Testis (tissue), 3 donors: ENCODE results near the gene EIPR1. TPM values are rescaled to one million over a fixed set of nuclear protein-coding genes. Genes with fewer than 3 reads are reported as not detected.

Experiments
- DNase-seq: peaks from one replicate; pipeline ENCODE4 v3.0.0-alpha.2; 2019
- H3K27ac ChIP-seq, 2 donors: fragments of 200-600 bp; sonication (generic); one replicate each; pipeline ENCODE4 v1.5.1; 2019
- H3K27me3 ChIP-seq: fragments of 200-600 bp; sonication (generic); one replicate; pipeline ENCODE4 v1.5.1; 2019
- H3K36me3 ChIP-seq: fragments of 200-600 bp; sonication (generic); one replicate; pipeline ENCODE4 v1.5.1; 2017; ENCODE audit warnings: low read depth; ENCODE audit errors: missing control alignments
- H3K4me1 ChIP-seq: fragments of 200-600 bp; sonication (generic); one replicate; pipeline ENCODE4 v1.5.1; 2019
- H3K4me3 ChIP-seq, 2 donors: fragments of 200-600 bp; sonication (generic); one replicate each; pipeline ENCODE4 v1.5.1; 2017 to 2019
- H3K9me3 ChIP-seq: fragments of 200-600 bp; sonication (generic); one replicate; pipeline ENCODE4 v1.5.1; 2017
- POLR2A ChIP-seq: fragments of 450-650 bp; IDR thresholded peaks from one replicate; pipeline ENCODE4 v1.6.1; 2017; ENCODE audit warnings: antibody characterized with exemption, mild to moderate bottlenecking, moderate library complexity
- WGBS, 2 donors: methylation state at CpG; one replicate each; pipeline ENCODE4 v1.1.5; 2018; 5-methylcytosine and 5-hydroxymethylcytosine counted together
- intact Hi-C: fragments of 100-400 bp; cut with DNase I; formaldehyde crosslinking; loops from one replicate; pipeline ENCODE4 v1.15.1; 2023; ENCODE audit warnings: low total_unique reads
- polyA plus RNA-seq: library from polyadenylated mRNA; stranded (reverse); fragments of 350-450 nt; fragmentation: Illumina TruSeq; extraction: RNeasy Lipid Tissue Mini Kit (QIAGEN cat#74804); gene quantifications from one replicate; pipeline ENCODE4 v1.2.3, GENCODE V29; 2014; ENCODE audit warnings: low read depth, low replicate concordance; ENCODE audit not compliant: insufficient read depth
- total RNA-seq, 2 donors: library from RNA; depleted of rRNA; stranded (reverse); fragments of >200 nt; gene quantifications; one replicate each; pipeline ENCODE4 v1.2.3, GENCODE V29; 2016
- TF ChIP-seq, protein P1 (sequence below), 3 experiments: fragments of 450-650 bp in 2 of 3; fragments of 200-600 bp in 1 of 3; sonication (generic) in 1 of 3; IDR thresholded peaks; one replicate each; pipeline ENCODE4 v1.5.1; 2016 to 2019; ENCODE audit warnings: antibody characterized with exemption in 3 of 3, mild to moderate bottlenecking in 2 of 3, moderate library complexity in 1 of 3

EIPR1 gene
- total and polyA plus RNA-seq, 3 donors from 2014 or later = 31.5 to 40.2 (median 32.1) TPM

DNA sequence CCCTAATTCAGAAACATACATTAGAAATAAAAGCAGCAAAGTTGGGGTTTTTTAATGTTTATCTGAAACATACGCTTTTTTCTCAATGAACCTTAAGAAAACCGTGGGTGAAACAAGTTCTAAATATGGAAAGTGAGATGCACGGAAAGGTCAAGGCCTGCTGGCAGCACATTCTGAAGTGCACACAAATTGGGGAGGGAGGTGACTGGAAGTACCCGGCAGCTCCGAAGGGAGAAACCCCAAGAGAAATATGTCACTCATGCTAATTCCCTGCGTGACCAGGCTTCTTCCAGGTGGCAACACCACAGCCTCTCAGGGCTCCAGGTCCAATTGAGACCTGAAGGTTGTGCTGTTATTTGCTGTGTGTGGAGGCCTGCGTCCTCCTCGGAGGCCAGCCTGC is 45.5 kb downstream of the EIPR1 start:
- Histone ChIP-seq H3K36me3 (no peaks in the 10 kb centered on the region), H3K4me3 (no peak overlapping the region), H3K27ac (no peak overlapping the region), H3K27me3 (no peaks in the 10 kb centered on the region), H3K4me1 (no peaks in the 10 kb centered on the region), H3K9me3 (no peaks in the 10 kb centered on the region)
- 49 to 57% methylated on average over 8 of the region's 8 CpGs for WGBS, 2 donors
- DNase-seq = no peak
- TF ChIP-seq, protein P1, sequence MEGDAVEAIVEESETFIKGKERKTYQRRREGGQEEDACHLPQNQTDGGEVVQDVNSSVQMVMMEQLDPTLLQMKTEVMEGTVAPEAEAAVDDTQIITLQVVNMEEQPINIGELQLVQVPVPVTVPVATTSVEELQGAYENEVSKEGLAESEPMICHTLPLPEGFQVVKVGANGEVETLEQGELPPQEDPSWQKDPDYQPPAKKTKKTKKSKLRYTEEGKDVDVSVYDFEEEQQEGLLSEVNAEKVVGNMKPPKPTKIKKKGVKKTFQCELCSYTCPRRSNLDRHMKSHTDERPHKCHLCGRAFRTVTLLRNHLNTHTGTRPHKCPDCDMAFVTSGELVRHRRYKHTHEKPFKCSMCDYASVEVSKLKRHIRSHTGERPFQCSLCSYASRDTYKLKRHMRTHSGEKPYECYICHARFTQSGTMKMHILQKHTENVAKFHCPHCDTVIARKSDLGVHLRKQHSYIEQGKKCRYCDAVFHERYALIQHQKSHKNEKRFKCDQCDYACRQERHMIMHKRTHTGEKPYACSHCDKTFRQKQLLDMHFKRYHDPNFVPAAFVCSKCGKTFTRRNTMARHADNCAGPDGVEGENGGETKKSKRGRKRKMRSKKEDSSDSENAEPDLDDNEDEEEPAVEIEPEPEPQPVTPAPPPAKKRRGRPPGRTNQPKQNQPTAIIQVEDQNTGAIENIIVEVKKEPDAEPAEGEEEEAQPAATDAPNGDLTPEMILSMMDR (IDR thresholded peaks at IDR 0.05) = no peak
- TF ChIP-seq POLR2A = no peak
- intact Hi-C loops = no loop called here

DNA sequence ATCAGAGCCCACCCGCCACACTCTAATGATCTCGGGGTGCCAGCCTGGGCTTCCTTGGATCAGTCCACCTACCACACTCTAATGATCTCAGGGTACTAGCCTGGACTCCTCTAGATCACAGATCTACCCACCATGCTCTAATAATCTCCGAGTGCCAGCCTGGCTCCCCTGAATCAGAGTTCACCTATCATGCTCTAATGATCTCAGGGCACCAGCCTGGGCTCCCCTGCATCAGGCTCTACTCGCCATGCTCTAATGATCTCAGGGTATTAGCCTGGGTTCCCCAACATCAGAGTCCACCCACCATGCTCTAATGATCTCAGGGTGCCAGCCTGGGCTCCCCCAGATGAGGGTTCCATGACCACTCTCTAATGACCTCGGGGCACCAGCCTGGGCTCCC is 48.1 kb downstream of the EIPR1 start:
- no peaks in the 10 kb centered on the region for H3K9me3 ChIP-seq
- intact Hi-C loops = no loop called here
- H3K36me3 ChIP-seq = no peaks in the 10 kb centered on the region
- no peak overlapping the region for H3K4me3 ChIP-seq
- H3K27me3 ChIP-seq = no peaks in the 10 kb centered on the region
- DNase-seq = no peak
- no peak for TF ChIP-seq POLR2A
- TF ChIP-seq, protein P1 (IDR thresholded peaks at IDR 0.05) = no peak
- WGBS, 2 donors = 94 to 95% methylated on average over 5 of the region's 5 CpGs
- no peak overlapping the region for H3K27ac ChIP-seq
- H3K4me1 ChIP-seq = no peaks in the 10 kb centered on the region

GRCh38 chr2:3326871-3327270 is 50.7 kb downstream of the EIPR1 start:
- Histone ChIP-seq H3K36me3 (no peaks in the 10 kb centered on the region), H3K9me3 (no peaks in the 10 kb centered on the region), H3K4me3 (no peak overlapping the region), H3K4me1 (no peaks in the 10 kb centered on the region), H3K27me3 (no peaks in the 10 kb centered on the region), H3K27ac (no peak overlapping the region)
- 90 to 92% methylated on average over 14 to 15 of the region's 15 CpGs for WGBS, 2 donors
- DNase-seq = no peak
- TF ChIP-seq POLR2A = no peak
- TF ChIP-seq, protein P1 (IDR thresholded peaks at IDR 0.05) = no peak
- intact Hi-C loops = no loop called here

GRCh38 chr2:3326182-3326537 is 51.5 kb downstream of the EIPR1 start:
- intact Hi-C loops = no loop called here
- 94 to 98% methylated on average over 5 to 7 of the region's 7 CpGs for WGBS, 2 donors

More at GRCh38 chr2:3326182-3326537, 51.5 kb downstream of the EIPR1 start:
- Histone ChIP-seq H3K27me3 (no peaks in the 10 kb centered on the region), H3K4me3 (no peak overlapping the region), H3K4me1 (no peaks in the 10 kb centered on the region), H3K27ac (no peak overlapping the region), H3K36me3 (no peaks in the 10 kb centered on the region), H3K9me3 (no peaks in the 10 kb centered on the region)
- no peak for DNase-seq
- no peak for TF ChIP-seq POLR2A
- TF ChIP-seq, protein P1 (IDR thresholded peaks at IDR 0.05) = no peak
